D721Med (cell line): ENCODE results near the gene AKAP10.

Experiments used
- DNase-seq: peaks from one replicate; pipeline ENCODE4 v3.0.0; 2011; ENCODE audit warnings: low spot score; ENCODE audit not compliant: insufficient read length
- FAIRE-seq: peaks from 2 replicates; lab custom pipeline; 2011; peaks lifted over from hg19 to GRCh38; lab: Jason Lieb, UNC
- TF ChIP-seq, protein P1 (sequence below): IDR thresholded peaks from 2 replicates; pipeline ENCODE4 v1.5.1; 2012; ENCODE audit warnings: mild to moderate bottlenecking, control low read depth; ENCODE audit not compliant: insufficient read depth; ENCODE audit errors: missing control alignments

The AKAP10 gene

DNA sequence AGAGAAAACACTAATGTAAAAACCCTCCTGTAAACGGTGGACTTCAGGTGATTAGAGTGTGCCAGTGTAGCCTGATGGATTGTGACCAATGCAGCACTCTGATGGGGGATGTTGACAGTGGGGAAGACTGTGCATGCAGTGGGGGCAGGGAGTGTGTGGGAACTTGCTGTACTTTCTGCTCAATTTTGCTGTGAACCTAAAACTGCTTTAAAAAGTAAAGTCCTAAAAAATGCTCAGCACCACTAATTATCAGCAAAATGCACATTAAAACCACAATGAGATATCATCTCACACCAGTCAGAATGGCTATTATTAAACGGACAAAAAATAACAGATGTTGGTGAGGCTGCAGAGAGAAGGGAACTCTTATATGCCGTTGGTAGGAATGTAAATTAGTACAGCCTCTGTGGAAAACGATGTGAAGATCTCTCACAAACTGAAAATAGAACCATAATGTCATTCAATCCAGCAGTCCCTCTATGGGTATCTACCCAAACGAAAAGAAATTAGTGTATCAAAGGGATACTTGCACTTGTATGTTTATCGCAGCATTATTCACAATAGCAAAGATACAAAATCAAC is 100.2 kb downstream of the AKAP10 start:
- DNase-seq: no peak
- TF ChIP-seq, protein P1, sequence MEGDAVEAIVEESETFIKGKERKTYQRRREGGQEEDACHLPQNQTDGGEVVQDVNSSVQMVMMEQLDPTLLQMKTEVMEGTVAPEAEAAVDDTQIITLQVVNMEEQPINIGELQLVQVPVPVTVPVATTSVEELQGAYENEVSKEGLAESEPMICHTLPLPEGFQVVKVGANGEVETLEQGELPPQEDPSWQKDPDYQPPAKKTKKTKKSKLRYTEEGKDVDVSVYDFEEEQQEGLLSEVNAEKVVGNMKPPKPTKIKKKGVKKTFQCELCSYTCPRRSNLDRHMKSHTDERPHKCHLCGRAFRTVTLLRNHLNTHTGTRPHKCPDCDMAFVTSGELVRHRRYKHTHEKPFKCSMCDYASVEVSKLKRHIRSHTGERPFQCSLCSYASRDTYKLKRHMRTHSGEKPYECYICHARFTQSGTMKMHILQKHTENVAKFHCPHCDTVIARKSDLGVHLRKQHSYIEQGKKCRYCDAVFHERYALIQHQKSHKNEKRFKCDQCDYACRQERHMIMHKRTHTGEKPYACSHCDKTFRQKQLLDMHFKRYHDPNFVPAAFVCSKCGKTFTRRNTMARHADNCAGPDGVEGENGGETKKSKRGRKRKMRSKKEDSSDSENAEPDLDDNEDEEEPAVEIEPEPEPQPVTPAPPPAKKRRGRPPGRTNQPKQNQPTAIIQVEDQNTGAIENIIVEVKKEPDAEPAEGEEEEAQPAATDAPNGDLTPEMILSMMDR: no peak
- no peak for FAIRE-seq

DNA sequence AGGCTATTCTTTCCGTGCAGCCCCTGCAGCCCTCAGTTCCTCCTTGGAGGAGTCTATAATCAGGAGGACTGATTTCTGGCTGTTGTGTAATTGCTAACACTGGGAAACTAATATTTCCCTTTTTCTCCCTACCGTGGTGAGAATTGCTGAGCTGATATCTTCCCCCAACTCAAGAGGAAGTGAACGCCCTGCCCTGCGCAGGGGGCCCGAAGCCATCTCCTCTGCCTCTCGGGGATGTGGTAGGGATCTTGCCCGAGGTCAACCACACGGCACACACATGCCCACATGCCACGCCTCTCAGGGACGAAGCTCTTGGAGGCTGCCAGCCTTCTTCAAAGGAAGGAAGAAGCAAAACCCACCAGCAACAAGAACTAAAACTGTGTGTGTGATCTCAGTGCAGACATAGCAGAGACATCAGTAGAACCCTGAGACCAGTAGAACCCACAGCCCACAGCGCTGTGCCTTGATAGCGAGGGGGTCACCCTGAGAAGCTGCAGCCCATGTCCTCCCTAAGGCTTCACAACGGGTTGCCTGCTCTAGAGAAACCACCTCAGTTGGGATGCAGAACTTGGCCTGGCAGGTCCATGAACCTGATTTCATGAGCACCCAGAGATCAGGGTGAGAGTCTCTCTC is 101.0 kb downstream of the AKAP10 start:
- no peak for FAIRE-seq
- TF ChIP-seq, protein P1: no peak
- no peak for DNase-seq

DNA sequence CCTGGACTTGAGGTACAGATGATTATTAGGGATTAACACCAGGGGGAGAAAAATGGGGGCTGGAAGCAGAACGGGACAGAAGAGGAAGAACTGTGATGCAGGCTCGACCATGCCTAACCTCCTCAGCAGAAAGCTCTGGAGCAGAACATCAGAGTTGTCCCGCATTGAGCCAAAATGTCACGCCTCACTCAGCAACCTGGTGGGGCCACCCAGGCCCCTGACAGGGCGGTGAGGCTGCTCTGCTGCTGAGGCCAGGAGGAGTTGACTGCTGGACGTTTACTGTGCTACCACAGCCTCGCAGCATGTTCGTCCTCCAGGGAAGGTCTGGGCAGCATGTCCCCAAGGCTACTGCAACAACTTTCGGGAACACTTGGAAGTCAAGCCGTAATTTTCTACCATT is 103.4 kb downstream of the AKAP10 start:
- FAIRE-seq (no peak), DNase-seq (no peak)
- TF ChIP-seq, protein P1: no peak

DNA sequence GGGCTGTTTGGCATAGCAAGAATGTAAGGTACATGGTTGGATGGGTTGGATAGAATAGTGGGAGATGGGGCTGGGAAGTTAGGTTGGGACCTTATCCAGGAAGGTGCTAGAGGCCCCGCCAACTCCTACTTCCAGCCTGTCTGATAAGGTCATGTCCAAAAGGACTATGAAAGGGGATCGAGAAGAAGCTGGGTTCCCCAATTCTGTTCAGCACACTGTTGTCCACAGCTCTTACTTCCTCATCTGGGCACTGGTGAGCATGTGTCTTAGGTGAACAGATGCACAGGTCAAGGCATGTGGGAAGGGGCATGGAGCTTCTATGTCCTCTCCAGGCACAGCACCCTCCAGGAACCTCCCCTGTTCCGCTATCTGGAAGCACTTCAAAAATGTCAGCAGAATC is 104.3 kb downstream of the AKAP10 start:
- DNase-seq (no peak), FAIRE-seq (no peak)
- TF ChIP-seq, protein P1: no peak

DNA sequence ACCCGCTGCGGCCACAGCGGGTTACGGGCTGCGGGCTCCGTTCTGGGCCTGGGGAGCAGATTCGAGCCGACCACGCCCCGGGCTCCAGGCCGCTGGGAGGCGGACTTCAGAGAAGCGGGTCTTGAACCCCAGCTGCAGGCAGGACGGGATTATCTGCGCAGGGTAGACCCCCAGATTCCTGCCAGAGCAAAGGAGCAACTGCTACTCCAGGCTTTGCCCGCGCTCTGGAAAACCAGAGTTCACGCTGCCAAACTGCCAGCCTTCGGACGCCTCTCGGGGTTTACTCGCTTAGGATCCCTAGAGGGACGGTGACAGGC is 109.6 kb downstream of the AKAP10 start:
- TF ChIP-seq, protein P1: no peak
- DNase-seq: no peak
- FAIRE-seq: no peak

DNA sequence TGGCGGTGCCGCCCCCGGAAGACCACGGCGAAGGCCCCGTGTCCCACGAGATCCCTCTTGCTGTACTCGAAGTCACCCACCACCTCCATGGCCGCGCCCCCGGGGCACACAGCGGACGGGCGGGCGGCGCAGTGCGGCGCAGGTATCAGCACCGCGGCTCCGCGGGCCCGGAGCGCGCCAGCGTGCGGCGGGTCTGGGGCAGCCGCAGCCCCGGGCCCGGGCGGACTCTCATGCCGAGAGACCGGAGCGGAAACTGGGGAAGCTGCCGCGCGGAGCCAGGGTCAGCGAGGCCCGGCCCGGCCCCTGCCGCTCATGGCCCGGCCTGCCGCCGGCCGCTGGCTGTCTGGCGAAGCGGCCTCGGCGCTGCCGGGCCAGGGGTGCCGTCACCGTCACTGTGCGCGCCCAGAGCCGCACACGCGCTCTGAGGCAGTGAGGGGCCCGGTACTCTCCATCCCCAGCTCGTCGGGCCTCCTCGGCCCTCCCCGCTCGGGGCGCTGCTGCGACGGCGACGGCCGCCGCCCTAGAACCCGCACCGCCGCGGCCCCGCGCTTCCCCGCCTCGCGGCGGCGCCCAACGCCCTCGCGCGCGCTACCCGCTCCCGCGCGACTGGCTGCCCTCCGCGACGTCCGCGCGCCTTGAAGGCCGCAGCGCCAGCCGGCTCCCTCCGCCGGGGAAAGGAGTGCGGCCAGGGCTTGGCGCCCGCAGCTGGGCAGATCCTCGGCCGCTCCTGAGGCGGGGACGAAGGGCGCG is 110.1 kb downstream of the AKAP10 start, which contains the start of gene ULK2:
ULK2 (minus strand) TSS at position 608 of the 750 bp plus-strand sequence; CDS start at position 89, 519 bp downstream.
- TF ChIP-seq, protein P1: no peak
- DNase-seq: no peak
- no peak for FAIRE-seq

DNA sequence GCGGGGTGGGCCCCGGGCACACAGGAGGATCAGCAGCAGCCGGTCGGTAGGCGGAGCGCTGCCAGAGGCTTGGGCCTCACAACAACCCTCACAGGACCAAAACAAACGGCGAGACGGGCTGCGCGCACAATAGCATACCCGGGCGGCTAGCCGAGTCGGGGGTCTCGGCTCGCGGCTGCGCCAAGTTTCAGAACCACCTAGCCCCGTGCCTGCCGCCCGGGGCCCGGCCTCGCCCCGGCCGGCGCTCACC is 110.6 kb downstream of the AKAP10 start:
- FAIRE-seq (no peak), DNase-seq (no peak)
- TF ChIP-seq, protein P1: no peak
